HepG2 (cell line): ENCODE measurements around the gene NLGN4X. TPM values are rescaled to one million over a fixed set of nuclear protein-coding genes. Genes with fewer than 3 reads are reported as not detected.

Source experiments
- ATAC-seq: fragments of 200-7000 bp; cut with Tn5 transposase; 3 replicates; pipeline ENCODE4 v1.9.1; 2020; ENCODE audit warnings: mild to moderate bottlenecking, moderate library complexity
- BruUV-seq: library from RNA; stranded (reverse); fragments of 400-500 nt; replicated peaks from 2 replicates; lab custom pipeline; 2021; lab: Mats Ljungman, UMichigan
- CTCF ChIA-PET: fragments of 300-600 bp; formaldehyde crosslinking; extraction: SDS; loops from one replicate; lab custom pipeline; 2021; ENCODE audit warnings: low total read pairs, inconsistent platforms, low intra/inter-chr PET ratio; lab: Yijun Ruan, JAX
- POLR2A ChIA-PET: fragments of 350-600 bp; sonication (Branson Sonifier 250); formaldehyde crosslinking; loops from one replicate; lab custom pipeline; 2020; ENCODE audit warnings: antibody characterized with exemption, inconsistent platforms; lab: Yijun Ruan, JAX
- DNase-seq: peaks from one replicate; pipeline ENCODE4 v3.0.0-alpha.2; 2015; ENCODE audit warnings: low spot score
- FAIRE-seq: peaks from 3 replicates; lab custom pipeline; 2011; peaks lifted over from hg19 to GRCh38; lab: Jason Lieb, UNC
- H2AFZ ChIP-seq: one replicate; pipeline ENCODE4 v1.6.1; 2011; ENCODE audit warnings: low read length, inconsistent platforms
- H3K27ac ChIP-seq: fragments of 300-600 bp; 3 replicates; pipeline ENCODE4 v1.8.0; 2011; ENCODE audit warnings: mixed run types, mild to moderate bottlenecking, mixed read lengths, low read length, inconsistent platforms; ENCODE audit not compliant: insufficient read depth; ENCODE audit errors: extremely low read length
- H3K27me3 ChIP-seq, 2 experiments: fragments of 200-600 bp in 1 of 2; 2 replicates in 1 of 2; 3 replicates in 1 of 2; pipeline versions ENCODE4 v1.6.0 to v1.8.0; 2011; ENCODE audit warnings: low read length in 2 of 2, mild to moderate bottlenecking in 2 of 2, moderate library complexity in 2 of 2, inconsistent platforms in 1 of 2; ENCODE audit not compliant: insufficient read depth in 2 of 2, control insufficient read depth in 1 of 2
- H3K36me3 ChIP-seq, 2 experiments: fragments of 200-600 bp in 1 of 2; replicated peaks in 1 of 2; 2 replicates in 1 of 2; 3 replicates in 1 of 2; pipeline versions ENCODE4 v1.5.1 to v1.8.0; 2011; ENCODE audit warnings: low read length in 2 of 2, inconsistent platforms in 1 of 2; ENCODE audit not compliant: insufficient read depth in 2 of 2, control insufficient read depth in 1 of 2
- H3K4me1 ChIP-seq: 2 replicates; pipeline ENCODE4 v1.5.1; 2012; ENCODE audit warnings: low read length, inconsistent platforms; ENCODE audit not compliant: insufficient read depth
- H3K4me2 ChIP-seq: 2 replicates; pipeline ENCODE4 v1.6.0; 2011; ENCODE audit warnings: low read depth, low read length, inconsistent platforms
- H3K4me3 ChIP-seq, 3 experiments: fragments of 200-600 bp in 1 of 3; sonication (generic), shearing (Covaris generic) in 1 of 3; replicated peaks in 1 of 3; 2 replicates each; pipeline ENCODE4 v1.5.1; 2011 to 2016; ENCODE audit warnings: low read length in 3 of 3, inconsistent platforms in 2 of 3, low read depth in 2 of 3, mild to moderate bottlenecking in 2 of 3, control low read depth in 1 of 3, mixed read lengths in 1 of 3; ENCODE audit not compliant: insufficient read depth in 1 of 3
- H3K79me2 ChIP-seq: one replicate; pipeline ENCODE4 v1.6.1; 2011; ENCODE audit warnings: low read length, inconsistent platforms; ENCODE audit not compliant: insufficient read depth
- H3K9ac ChIP-seq: 2 replicates; pipeline ENCODE4 v1.6.0; 2011; ENCODE audit warnings: mild to moderate bottlenecking, low read depth, low read length, inconsistent platforms; ENCODE audit not compliant: insufficient read depth
- H3K9me3 ChIP-seq: 2 replicates; pipeline ENCODE4 v1.5.1; 2012; ENCODE audit warnings: mild to moderate bottlenecking, low read length
- H4K20me1 ChIP-seq: 2 replicates; pipeline ENCODE4 v1.6.0; 2011; ENCODE audit warnings: inconsistent platforms, mild to moderate bottlenecking, low read length, moderate library complexity; ENCODE audit not compliant: insufficient read depth
- BHLHE40 ChIP-seq: IDR thresholded peaks from 2 replicates; pipeline ENCODE4 v1.6.1; 2011; ENCODE audit warnings: low read length, improper control_type of control experiment
- FUBP1 ChIP-seq: sonication (generic); formaldehyde crosslinking; IDR thresholded peaks from 2 replicates; pipeline ENCODE4 v1.5.1; 2020; ENCODE audit warnings: missing genetic modification reagents, mild to moderate bottlenecking, borderline replicate concordance
- HMG20A ChIP-seq: IDR thresholded peaks from 2 replicates; pipeline ENCODE4 v1.6.1; 2016; ENCODE audit warnings: borderline replicate concordance
- KAT7 ChIP-seq: IDR thresholded peaks from 2 replicates; pipeline ENCODE4 v1.6.1; 2018; ENCODE audit warnings: borderline replicate concordance, missing compliant biosample characterization
- KLF16 ChIP-seq, 2 experiments: sonication (generic) in 1 of 2; formaldehyde crosslinking in 1 of 2; IDR thresholded peaks; 2 replicates each; pipeline versions ENCODE4 v1.6.1 to v1.8.0; 2016 to 2023; ENCODE audit warnings: missing genetic modification reagents in 2 of 2, missing compliant biosample characterization in 1 of 2
- MEIS1 ChIP-seq: sonication (generic); formaldehyde crosslinking; IDR thresholded peaks from 2 replicates; pipeline ENCODE4 v1.9.0; 2021; ENCODE audit warnings: mild to moderate bottlenecking, missing genetic modification reagents, moderate library complexity, borderline replicate concordance
- MTF1 ChIP-seq: sonication (generic); formaldehyde crosslinking; IDR thresholded peaks from 2 replicates; pipeline ENCODE4 v1.5.0; 2020; ENCODE audit warnings: missing genetic modification reagents
- RBAK ChIP-seq: sonication (generic); formaldehyde crosslinking; IDR thresholded peaks from 2 replicates; pipeline ENCODE4 v1.5.1; 2020; ENCODE audit warnings: mild to moderate bottlenecking, missing genetic modification reagents
- RFX1 ChIP-seq: fragments of 450-650 bp; IDR thresholded peaks from 2 replicates; pipeline ENCODE4 v1.6.1; 2017
- SYNCRIP ChIP-seq: fragments of 200-400 bp; formaldehyde crosslinking; IDR thresholded peaks from 2 replicates; pipeline ENCODE4 v1.6.1; 2018; ENCODE audit warnings: mild to moderate bottlenecking, low read depth, low read length; ENCODE audit not compliant: insufficient read depth
- TBP ChIP-seq: sonication (generic); formaldehyde crosslinking; IDR thresholded peaks from 2 replicates; pipeline ENCODE4 v1.5.0; 2020; ENCODE audit warnings: missing genetic modification reagents
- ZFYVE20 ChIP-seq: sonication (generic); formaldehyde crosslinking; IDR thresholded peaks from 2 replicates; pipeline ENCODE4 v1.8.0; 2023; ENCODE audit warnings: low read depth, mild to moderate bottlenecking, moderate library complexity, missing genetic modification reagents, borderline replicate concordance
- ZGPAT ChIP-seq: IDR thresholded peaks from 2 replicates; pipeline ENCODE4 v1.6.1; 2016; ENCODE audit warnings: mild to moderate bottlenecking
- ZNF101 ChIP-seq: sonication (generic); formaldehyde crosslinking; IDR thresholded peaks from 2 replicates; pipeline ENCODE4 v1.4.0; 2020; ENCODE audit warnings: mild to moderate bottlenecking, low read depth, missing genetic modification reagents, borderline replicate concordance
- ZNF503 ChIP-seq: sonication (generic); formaldehyde crosslinking; IDR thresholded peaks from 2 replicates; pipeline ENCODE4 v1.4.0; 2020; ENCODE audit warnings: missing genetic modification reagents
- ZZZ3 ChIP-seq: sonication (generic); formaldehyde crosslinking; IDR thresholded peaks from 2 replicates; pipeline ENCODE4 v1.4.0; 2020; ENCODE audit warnings: missing genetic modification reagents, mild to moderate bottlenecking, borderline replicate concordance
- WGBS: methylation state at CpG from one replicate; pipeline ENCODE4 v1.1.6; 2017; ENCODE audit warnings: low lambda C conversion rate; 5-methylcytosine and 5-hydroxymethylcytosine counted together
- in situ Hi-C: cut with HindIII; loops from 2 replicates; pipeline ENCODE4 v1.10.0; 2017; ENCODE audit warnings: low pct_unique_long_range_greater_than_20kb; ENCODE audit not compliant: extremely low pct_ligation_motif_present
- intact Hi-C: fragments of 100-400 bp; cut with micrococcal nuclease; formaldehyde crosslinking; loops from one replicate; pipeline ENCODE4 v1.10.0; 2022; ENCODE audit not compliant: unreplicated experiment
- polyA plus RNA-seq, 8 experiments: library from polyadenylated mRNA; depleted of rRNA in 3 of 8; stranded (reverse) in 7 of 8; unstranded in 1 of 8; fragments of >200 nt; fragmentation: Illumina TruSeq in 4 of 8; extraction: Trizol in 4 of 8; gene quantifications; 2 replicates each; pipeline versions ENCODE4 v1.2.1 to v1.2.3, GENCODE V29; 2011 to 2016; ENCODE audit warnings: low read depth in 4 of 8, missing spikeins in 1 of 8, mixed read lengths in 1 of 8; ENCODE audit not compliant: insufficient read depth in 1 of 8
- total RNA-seq, 5 experiments: library from RNA; depleted of rRNA; stranded (reverse); fragments of >200 nt; fragmentation: Illumina TruSeq; extraction: Trizol; gene quantifications; 2 replicates each; pipeline ENCODE4 v1.2.3, GENCODE V29; 2016; ENCODE audit warnings: low read depth in 1 of 5

Gene NLGN4X
- total and polyA plus RNA-seq, 2 of the 13 experiments (the other 11 are each of a cell fraction or from before 2014, with no cell fraction given): not detected

- ChIA-PET POLR2A (no interaction called here), CTCF (no interaction called here)
- Histone ChIP-seq H3K27me3 (no peaks in the 10 kb centered on the region), H3K27ac (no peak overlapping the region), H2AFZ (no peak overlapping the region), H3K79me2 (no peaks in the 10 kb centered on the region), H3K9me3 (no peaks in the 10 kb centered on the region), H3K36me3 (no peaks in the 10 kb centered on the region), H3K4me2 (no peak overlapping the region), H3K9ac (no peak overlapping the region), H3K4me3 (no peak overlapping the region), H3K4me1 (no peaks in the 10 kb centered on the region), H4K20me1 (no peaks in the 10 kb centered on the region)
- FAIRE-seq: no peak
- WGBS: 43% methylated on average over 11 of the region's 11 CpGs
- no TSS peak for BruUV-seq
- intact Hi-C loops: no loop called here
- in situ Hi-C loops: no loop called here
- DNase-seq: no peak
- TF ChIP-seq SYNCRIP: no peak
- no peak for TF ChIP-seq MTF1
- TF ChIP-seq HMG20A (CRISPR knock-in tag): no peak
- TF ChIP-seq ZGPAT (CRISPR knock-in tag): no peak
- TF ChIP-seq MEIS1 (CRISPR knock-in tag): no peak
- no peak for TF ChIP-seq TBP (CRISPR knock-in tag)
- no peak for TF ChIP-seq FUBP1 (CRISPR knock-in tag)
- no peak for TF ChIP-seq ZZZ3 (CRISPR knock-in tag)
- no peak for TF ChIP-seq ZFYVE20
- no peak for TF ChIP-seq BHLHE40
- TF ChIP-seq KAT7 (CRISPR knock-in tag): no peak
- no peak for TF ChIP-seq ZNF503 (CRISPR knock-in tag)
- no peak for TF ChIP-seq RFX1
- no peak for TF ChIP-seq KLF16 (CRISPR knock-in tag; IDR thresholded peaks at IDR 0.05)
- no peak for TF ChIP-seq ZNF101 (CRISPR knock-in tag)
- no peak for TF ChIP-seq RBAK (CRISPR knock-in tag)
- no peak for ATAC-seq
Observed at GRCh38 chrX:6029014-6029413, 199.7 kb downstream of the NLGN4X start.
